Osteoblast (primary cell): ENCODE measurements around the gene SLC24A1. TPM values are rescaled to one million over a fixed set of nuclear protein-coding genes. Genes with fewer than 3 reads are reported as not detected.

ENCODE experiments used
- DNase-seq: peaks from one replicate; pipeline ENCODE4 v3.0.0; 2011; ENCODE audit warnings: low spot score, mixed read lengths; ENCODE audit not compliant: insufficient read length; ENCODE audit errors: missing footprints
- H2AFZ ChIP-seq: 2 replicates; pipeline ENCODE4 v1.6.0; 2011; ENCODE audit warnings: mild to moderate bottlenecking, low read length
- H3K27ac ChIP-seq: 2 replicates; pipeline ENCODE4 v1.5.1; 2011; ENCODE audit warnings: mild to moderate bottlenecking, low read depth, low read length, moderate library complexity
- H3K27me3 ChIP-seq: 2 replicates; pipeline ENCODE4 v1.6.0; 2012; ENCODE audit warnings: mild to moderate bottlenecking, control low read depth, inconsistent platforms, low read length, moderate library complexity; ENCODE audit not compliant: insufficient read depth
- H3K36me3 ChIP-seq: 2 replicates; pipeline ENCODE4 v1.5.1; 2011; ENCODE audit warnings: mild to moderate bottlenecking, low read length, control low read depth, moderate library complexity; ENCODE audit not compliant: insufficient read depth
- H3K4me1 ChIP-seq: 2 replicates; pipeline ENCODE4 v1.5.1; 2011; ENCODE audit warnings: mild to moderate bottlenecking, low read length, control low read depth, moderate library complexity; ENCODE audit not compliant: insufficient read depth
- H3K4me2 ChIP-seq: 2 replicates; pipeline ENCODE4 v1.6.0; 2011; ENCODE audit warnings: mild to moderate bottlenecking, low read length; ENCODE audit not compliant: insufficient read depth
- H3K4me3 ChIP-seq: fragments of 200-600 bp; sonication (generic); 3 replicates; pipeline ENCODE4 v1.5.1; 2012; ENCODE audit warnings: mild to moderate bottlenecking, low read length, inconsistent platforms; ENCODE audit not compliant: insufficient read depth
- H3K79me2 ChIP-seq: 2 replicates; pipeline ENCODE4 v1.6.0; 2012; ENCODE audit warnings: mild to moderate bottlenecking, low read length, control low read depth, inconsistent platforms; ENCODE audit not compliant: insufficient read depth
- H3K9me3 ChIP-seq: 2 replicates; pipeline ENCODE4 v1.5.1; 2011; ENCODE audit warnings: low read depth, low read length, control low read depth
- H4K20me1 ChIP-seq: 2 replicates; pipeline ENCODE4 v1.6.0; 2012; ENCODE audit warnings: mild to moderate bottlenecking, low read length, control low read depth; ENCODE audit not compliant: insufficient read depth
- CTCF ChIP-seq: IDR thresholded peaks from 2 replicates; pipeline ENCODE4 v1.5.1; 2011; ENCODE audit warnings: mild to moderate bottlenecking, low read depth, low read length, moderate library complexity; ENCODE audit errors: extremely low read depth
- total RNA-seq: library from RNA; depleted of rRNA; stranded (reverse); fragments of >200 nt; gene quantifications from 2 replicates; pipeline ENCODE4 v1.2.3, GENCODE V29; 2012

The SLC24A1 gene
- total RNA-seq: 10.1 and 11.8 TPM in 2 replicates

GRCh38 chr15:65621638-65622037 lies at the start of gene SLC24A1:
Gene SLC24A1 (plus strand): TSS chr15:65621938. CDS start chr15:65624081, 2,143 bp downstream.
- H4K20me1 ChIP-seq: no peaks in the 10 kb centered on the region
- H3K4me3 ChIP-seq: no peak within 1 kb of the TSS
- no peak within 1 kb of the TSS for H3K27ac ChIP-seq
- no peaks in the 10 kb centered on the region for H3K9me3 ChIP-seq
- H3K79me2 ChIP-seq: no peaks in the 10 kb centered on the region
- no peaks in the 10 kb centered on the region for H3K4me1 ChIP-seq
- H3K4me2 ChIP-seq: no peak within 1 kb of the TSS
- H2AFZ ChIP-seq: no peak within 1 kb of the TSS
- DNase-seq: no peak
- H3K36me3 ChIP-seq: peaks cover 8% of the 10 kb centered on the region
- no peak for TF ChIP-seq CTCF
- H3K27me3 ChIP-seq: no peaks in the 10 kb centered on the region

GRCh38 chr15:65571971-65572370 lies 49.8 kb upstream of the SLC24A1 start:
- Histone ChIP-seq H3K79me2 (no peaks in the 10 kb centered on the region), H2AFZ (no peak overlapping the region), H3K36me3 (peaks cover 48% of the 10 kb centered on the region), H3K27me3 (no peaks in the 10 kb centered on the region), H3K27ac (no peak overlapping the region), H4K20me1 (no peaks in the 10 kb centered on the region), H3K9me3 (no peaks in the 10 kb centered on the region), H3K4me2 (no peak overlapping the region), H3K4me1 (peaks cover 9% of the 10 kb centered on the region), H3K4me3 (no peak overlapping the region)
- no peak for TF ChIP-seq CTCF
- no peak for DNase-seq

GRCh38 chr15:65576664-65577063 lies 45.1 kb upstream of the SLC24A1 start:
- no peak for TF ChIP-seq CTCF
- H3K36me3 ChIP-seq: peaks cover 49% of the 10 kb centered on the region

GRCh38 chr15:65577129-65577996 lies 44.4 kb upstream of the SLC24A1 start:
- H3K27me3 ChIP-seq: no peaks in the 10 kb centered on the region
- no peaks in the 10 kb centered on the region for H4K20me1 ChIP-seq
- no peaks in the 10 kb centered on the region for H3K79me2 ChIP-seq
- no peak for TF ChIP-seq CTCF
- H3K27ac ChIP-seq: peak overlapping the region; percentile 45
- H3K4me2 ChIP-seq: no peak overlapping the region
- no peak overlapping the region for H2AFZ ChIP-seq
- H3K4me3 ChIP-seq: no peak overlapping the region
- H3K9me3 ChIP-seq: no peaks in the 10 kb centered on the region
- peaks cover 26% of the 10 kb centered on the region for H3K4me1 ChIP-seq
- no peak for DNase-seq
- peaks cover 48% of the 10 kb centered on the region for H3K36me3 ChIP-seq

More at GRCh38 chr15:65576664-65577063, 45.1 kb upstream of the SLC24A1 start:
- no peaks in the 10 kb centered on the region for H3K9me3 ChIP-seq
- H3K4me1 ChIP-seq: peaks cover 26% of the 10 kb centered on the region
- no peak overlapping the region for H3K4me3 ChIP-seq
- DNase-seq: peak; percentile 73
- no peak overlapping the region for H3K4me2 ChIP-seq
- no peaks in the 10 kb centered on the region for H3K79me2 ChIP-seq
- H2AFZ ChIP-seq: no peak overlapping the region
- H3K27ac ChIP-seq: peak overlapping the region; percentile 53
- H4K20me1 ChIP-seq: no peaks in the 10 kb centered on the region
- no peaks in the 10 kb centered on the region for H3K27me3 ChIP-seq
